Esophagus muscularis mucosa (tissue), 4 donors: Measurements from ENCODE around the gene KBTBD13.

Experiments used
- CTCF ChIP-seq, 3 experiments: fragments of 200-600 bp in 2 of 3; fragments of 450-650 bp in 1 of 3; sonication (generic) in 2 of 3; IDR thresholded peaks; one replicate each; pipeline ENCODE4 v1.5.1; 2017 to 2019; ENCODE audit warnings: antibody characterized with exemption in 3 of 3, mild to moderate bottlenecking in 2 of 3, moderate library complexity in 1 of 3
- EP300 ChIP-seq: sonication (generic); formaldehyde crosslinking; IDR thresholded peaks from one replicate; pipeline ENCODE4 v1.6.1; 2017; ENCODE audit warnings: antibody characterized with exemption
- POLR2AphosphoS5 ChIP-seq, 2 donors: sonication (generic); formaldehyde crosslinking; IDR thresholded peaks; one replicate each; pipeline ENCODE4 v1.6.1; 2017; ENCODE audit warnings: antibody characterized with exemption in 2 of 2

DNA sequence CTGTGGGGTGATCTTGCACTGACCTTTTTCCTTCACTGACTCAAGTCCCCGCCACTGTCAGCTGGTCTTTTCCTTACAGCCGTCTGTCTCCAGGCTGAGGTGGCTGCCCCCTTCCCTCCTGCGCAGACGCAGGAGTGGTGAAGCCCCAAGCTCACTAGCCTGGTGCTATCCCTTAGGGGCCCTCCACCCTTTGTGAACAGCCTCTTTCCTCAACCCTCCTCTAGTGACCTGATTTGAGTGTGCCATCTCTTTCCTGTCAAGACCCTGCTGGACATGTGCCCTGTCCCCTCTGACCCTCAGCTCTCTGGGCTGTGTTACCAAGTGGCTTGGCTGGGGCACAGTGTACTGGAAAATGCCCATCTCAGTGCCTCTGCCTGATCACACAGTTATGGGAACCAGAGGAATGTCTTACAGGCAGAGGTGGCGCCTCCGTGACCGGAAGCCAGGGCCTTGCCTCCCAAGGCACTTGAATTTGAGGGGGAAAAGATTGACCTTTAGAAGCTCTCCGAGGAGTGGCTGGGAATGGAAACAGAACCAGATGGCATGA lies 8.7 kb downstream of the KBTBD13 start:
- TF ChIP-seq CTCF (IDR thresholded peaks at IDR 0.05) = no peak
- peak; percentile 78 for TF ChIP-seq EP300
- TF ChIP-seq POLR2AphosphoS5 (IDR thresholded peaks at IDR 0.05) = peak in 1 of 2 donors; percentile 18
